ENCODE measurements around the gene PLPP2.

GRCh38 chr19:288911-289310, 2.3 kb downstream of the PLPP2 start:
- TF ChIP-seq CTCF (IDR thresholded peaks at IDR 0.05; ENCODE audit: low read depth, low read length): no peak
- TF ChIP-seq MYC (IDR thresholded peaks at IDR 0.05; ENCODE audit: low read depth, low read length): no peak

Measured in NB4 (cell line).